ENCODE measurements around the gene SENP6. TPM values are rescaled to one million over a fixed set of nuclear protein-coding genes. Genes with fewer than 3 reads are reported as not detected.

SENP6 gene
- total RNA-seq, 4 donors from 2014 or later = 79.9 to 218 (median 91.5) TPM

DNA sequence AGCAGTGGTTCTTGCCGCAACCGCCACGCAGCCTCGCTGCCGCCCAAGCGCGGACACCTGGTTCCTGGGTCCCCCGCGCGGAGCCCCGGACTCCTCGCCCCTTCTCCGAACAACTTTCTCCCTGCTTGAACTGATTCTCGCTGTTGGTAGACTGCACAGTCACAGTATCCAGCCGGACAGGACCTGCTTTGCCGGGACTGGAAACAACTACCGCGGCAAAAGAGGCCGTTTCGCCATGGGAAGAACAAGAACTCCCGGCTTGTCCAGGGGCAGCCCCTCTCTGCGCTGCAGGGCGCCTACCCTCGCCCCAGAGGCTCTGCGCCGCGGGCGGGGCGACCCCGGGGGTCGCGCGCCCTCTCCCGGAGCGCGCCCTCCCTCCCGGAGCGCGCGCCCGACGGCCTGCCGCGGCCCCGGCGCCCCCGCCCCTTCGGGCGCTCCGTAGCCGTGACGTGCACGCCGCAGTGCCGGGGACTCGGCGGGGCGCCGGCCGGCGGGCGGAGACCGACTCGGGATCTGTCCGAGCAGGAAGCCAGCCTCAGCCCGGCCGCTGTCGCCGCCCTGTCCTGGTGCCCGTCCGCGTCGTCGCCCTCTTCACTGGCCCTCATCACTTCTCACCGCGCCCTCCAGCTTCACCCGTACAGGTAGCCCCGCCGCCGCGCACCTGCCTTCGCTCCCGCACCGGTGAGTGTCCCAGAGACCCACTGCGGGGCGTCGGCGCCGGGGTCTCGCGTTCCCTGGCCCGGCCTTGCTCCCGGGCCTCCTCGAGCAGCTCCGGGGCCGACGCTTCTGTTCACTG lies 147.3 kb downstream of the SENP6 start, which contains the start of gene MYO6:
MYO6 (plus strand) TSS at position 497 of the 796 bp plus-strand sequence. CDS start 68,309 bp downstream, outside the sequence.
- H3K36me3 ChIP-seq = no peaks in the 10 kb centered on the region
- TF ChIP-seq POLR2A (IDR thresholded peaks at IDR 0.05) (peak; percentile 91 to 96), CTCF (IDR thresholded peaks at IDR 0.05) (no peak)
- peak within 1 kb of the TSS; percentile 62 to 95 (median 88) for H3K27ac ChIP-seq
- H3K4me1 ChIP-seq = peaks cover 0 to 20% (median 0%) of the 10 kb centered on the region in 4 donors
- no peaks in the 10 kb centered on the region for H3K27me3 ChIP-seq
- no peaks in the 10 kb centered on the region for H3K9me3 ChIP-seq
- peak; percentile 30 to 90 (median 85) for DNase-seq
- peak within 1 kb of the TSS; percentile 68 to 93 (median 92) for H3K4me3 ChIP-seq

DNA sequence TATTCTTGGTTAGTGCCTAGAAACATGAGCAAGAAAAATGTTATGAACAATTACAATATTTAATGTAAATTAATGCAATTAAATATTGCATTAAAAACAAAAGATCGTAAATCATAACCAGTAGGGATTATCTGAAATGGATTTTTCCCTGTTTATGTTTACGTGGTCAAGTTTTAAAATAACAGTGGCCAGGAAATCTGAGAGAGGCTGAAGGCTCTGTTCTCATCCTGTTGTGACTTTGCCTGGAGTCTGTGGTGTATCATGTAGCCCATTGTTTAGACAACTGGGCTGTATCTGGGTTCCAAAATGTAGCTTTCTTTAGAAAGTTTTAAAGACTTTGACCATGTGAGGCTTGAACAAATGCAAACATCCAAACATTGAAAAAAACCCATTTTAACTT lies 149.8 kb downstream of the SENP6 start:
- no peak for DNase-seq
- Histone ChIP-seq H3K27me3 (no peaks in the 10 kb centered on the region), H3K4me3 (no peak overlapping the region), H3K36me3 (no peaks in the 10 kb centered on the region), H3K9me3 (no peaks in the 10 kb centered on the region), H3K4me1 (peaks cover 0 to 20% (median 0%) of the 10 kb centered on the region in 4 donors), H3K27ac (no peak overlapping the region)
- no peak for TF ChIP-seq CTCF (IDR thresholded peaks at IDR 0.05)
- TF ChIP-seq POLR2A (IDR thresholded peaks at IDR 0.05) = no peak

DNA sequence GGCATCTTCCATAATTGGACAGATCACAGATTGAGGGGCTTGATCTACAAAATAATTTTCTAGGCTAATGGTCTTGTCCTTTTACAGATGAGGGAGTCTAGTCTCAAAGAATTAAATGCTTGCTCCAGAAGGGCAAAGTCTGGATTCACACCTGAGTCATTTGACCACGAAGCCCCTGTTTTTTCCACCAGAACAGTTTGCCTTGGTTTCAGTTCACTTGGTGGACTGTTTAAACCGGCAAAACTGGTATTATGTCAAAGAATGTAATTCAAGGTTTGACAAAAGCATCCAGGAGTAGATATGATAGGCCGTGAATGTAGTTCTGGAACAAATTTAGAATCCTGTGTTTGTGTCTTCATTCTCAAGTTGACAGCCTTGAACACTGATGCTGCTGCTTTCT lies 150.7 kb downstream of the SENP6 start:
- TF ChIP-seq CTCF (IDR thresholded peaks at IDR 0.05) (no peak), POLR2A (IDR thresholded peaks at IDR 0.05) (no peak)
- no peak overlapping the region for H3K27ac ChIP-seq
- peaks cover 0 to 20% (median 0%) of the 10 kb centered on the region in 4 donors for H3K4me1 ChIP-seq

GRCh38 chr6:75755704-75756103 lies 154.0 kb downstream of the SENP6 start:
- no peak for DNase-seq
- H3K4me1 ChIP-seq = peaks cover 0 to 13% (median 0%) of the 10 kb centered on the region in 4 donors
- no peaks in the 10 kb centered on the region for H3K36me3 ChIP-seq
- no peaks in the 10 kb centered on the region for H3K9me3 ChIP-seq
- TF ChIP-seq POLR2A (IDR thresholded peaks at IDR 0.05) (no peak), CTCF (IDR thresholded peaks at IDR 0.05) (no peak)
- H3K4me3 ChIP-seq = no peak overlapping the region
- H3K27me3 ChIP-seq = no peaks in the 10 kb centered on the region
- H3K27ac ChIP-seq = no peak overlapping the region

More for the DNA sequence above, 150.7 kb downstream of the SENP6 start:
- no peaks in the 10 kb centered on the region for H3K36me3 ChIP-seq
- DNase-seq = no peak
- H3K4me3 ChIP-seq = no peak overlapping the region
- H3K9me3 ChIP-seq = no peaks in the 10 kb centered on the region
- no peaks in the 10 kb centered on the region for H3K27me3 ChIP-seq

DNA sequence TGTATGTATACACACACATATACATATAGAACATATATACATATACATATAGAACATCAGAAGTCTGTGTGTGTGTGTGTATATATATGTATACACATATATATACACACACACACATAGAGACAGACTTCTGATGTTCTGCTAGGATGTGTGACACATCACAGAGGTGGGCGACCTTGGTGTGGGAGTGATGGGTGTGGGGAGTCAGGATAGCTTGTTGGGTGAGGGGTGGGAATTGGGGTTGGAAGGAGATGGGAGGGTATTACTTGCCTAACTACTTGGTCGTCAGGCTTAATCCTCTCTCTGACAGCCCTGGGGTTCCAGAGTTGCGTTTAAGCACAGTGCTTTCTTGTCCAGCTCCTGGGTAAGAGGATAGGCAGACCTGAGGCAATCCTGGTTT lies 155.6 kb downstream of the SENP6 start:
- Histone ChIP-seq H3K4me1 (peaks cover 0 to 3% (median 0%) of the 10 kb centered on the region in 4 donors), H3K27ac (no peak overlapping the region), H3K9me3 (no peaks in the 10 kb centered on the region), H3K36me3 (no peaks in the 10 kb centered on the region), H3K4me3 (no peak overlapping the region), H3K27me3 (no peaks in the 10 kb centered on the region)
- TF ChIP-seq CTCF (IDR thresholded peaks at IDR 0.05) (no peak), POLR2A (IDR thresholded peaks at IDR 0.05) (no peak)
- no peak for DNase-seq
